ENCODE measurements around the gene KLHL20. TPM values are rescaled to one million over a fixed set of nuclear protein-coding genes. Genes with fewer than 3 reads are reported as not detected.
"Not testable (repeated sequence)": the region's sequence is repeated elsewhere in the genome, so short reads cannot be mapped to it uniquely, and the experiment has no call there.

The KLHL20 gene
- total and polyA plus RNA-seq, 5 donors from 2014 or later, result 19.0 to 30.6 (median 24.2) TPM

DNA sequence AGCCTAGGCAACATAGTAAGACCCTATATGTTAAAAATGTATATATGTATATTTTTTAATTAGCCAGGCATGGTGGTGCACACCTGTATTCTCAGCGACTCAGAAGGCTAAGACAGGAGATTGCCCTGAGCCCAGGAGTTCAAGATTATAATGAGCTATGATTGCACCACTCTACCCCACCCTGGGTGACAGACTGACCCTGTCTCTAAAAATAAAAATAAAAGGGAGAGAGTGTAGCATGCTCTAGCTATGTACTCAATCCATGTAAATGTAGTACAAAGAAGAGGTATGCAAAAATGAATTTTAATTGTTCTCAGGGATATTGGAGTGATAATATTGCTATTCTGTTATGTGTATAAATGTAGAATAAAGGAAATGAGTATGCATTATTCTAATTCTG is 56.8 kb downstream of the KLHL20 start:
- Histone ChIP-seq H3K36me3 (ENCODE audit: control insufficient read depth, insufficient read depth, low read length) (peaks cover 31% of the 10 kb centered on the region), H3K4me1 (ENCODE audit: control insufficient read depth, insufficient read depth, low read length, poor library complexity, severe bottlenecking) (peaks cover 8% of the 10 kb centered on the region), H3K9me3 (ENCODE audit: control insufficient read depth in 2 of 2, low read length in 2 of 2) (no peaks in the 10 kb centered on the region), H3K27ac (ENCODE audit: insufficient read depth, low read length, poor library complexity, severe bottlenecking) (no peak overlapping the region), H3K27me3 (ENCODE audit: control insufficient read depth, insufficient read depth, low read length) (no peaks in the 10 kb centered on the region), H3K4me3 (ENCODE audit: low read depth, low read length) (no peak overlapping the region)
- Mint-ChIP-seq H3K27ac (peak overlapping the region in 1 of 3 donors; percentile 40), H3K27me3 (no peaks in the 10 kb centered on the region), H3K9me3 (no peaks in the 10 kb centered on the region), H3K4me1 (peaks cover 25 to 38% (median 26%) of the 10 kb centered on the region in 4 donors), H3K36me3 (peaks cover 34% of the 10 kb centered on the region), H3K4me3 (no peak overlapping the region)
- DNase-seq (no peak), ATAC-seq (ENCODE audit: low read depth in 2 of 2) (no peak)

DNA sequence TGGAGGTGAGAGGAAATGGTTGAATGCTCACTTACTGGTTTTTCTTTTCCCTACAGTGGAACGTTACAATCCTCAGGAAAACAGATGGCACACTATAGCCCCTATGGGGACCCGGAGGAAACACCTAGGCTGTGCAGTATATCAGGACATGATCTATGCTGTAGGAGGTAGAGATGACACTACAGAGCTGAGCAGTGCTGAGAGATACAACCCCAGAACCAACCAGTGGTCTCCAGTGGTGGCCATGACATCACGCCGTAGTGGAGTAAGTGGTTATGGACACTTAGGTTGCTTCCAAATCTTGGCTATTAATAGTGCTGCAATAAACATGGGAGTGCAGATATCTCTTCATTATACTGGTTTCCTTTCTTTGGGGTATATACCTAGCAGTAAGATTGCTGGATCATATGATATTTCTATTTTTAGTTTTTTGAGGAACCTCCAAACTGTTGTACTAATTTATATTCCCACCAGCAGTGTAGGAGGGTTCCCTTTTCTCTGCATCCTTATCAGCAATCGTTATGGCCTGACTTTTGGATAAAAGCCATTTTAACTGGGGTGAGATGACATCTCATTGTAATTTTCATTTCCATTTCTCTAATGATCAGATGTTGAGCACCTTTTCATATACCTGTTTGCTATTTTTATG is 60.9 kb downstream of the KLHL20 start:
- Histone ChIP-seq H3K4me1 (ENCODE audit: control insufficient read depth, insufficient read depth, low read length, poor library complexity, severe bottlenecking) (no peaks in the 10 kb centered on the region), H3K9me3 (ENCODE audit: control insufficient read depth in 2 of 2, low read length in 2 of 2) (no peaks in the 10 kb centered on the region), H3K27ac (ENCODE audit: insufficient read depth, low read length, poor library complexity, severe bottlenecking) (no peak overlapping the region), H3K4me3 (ENCODE audit: low read depth, low read length) (no peak overlapping the region), H3K36me3 (ENCODE audit: control insufficient read depth, insufficient read depth, low read length) (peaks cover 42% of the 10 kb centered on the region), H3K27me3 (ENCODE audit: control insufficient read depth, insufficient read depth, low read length) (no peaks in the 10 kb centered on the region)
- no peak for DNase-seq
- H3K4me3 Mint-ChIP-seq, result no peak overlapping the region
- peaks cover 6 to 18% (median 13%) of the 10 kb centered on the region in 4 donors for H3K4me1 Mint-ChIP-seq
- H3K9me3 Mint-ChIP-seq, result no peaks in the 10 kb centered on the region
- H3K27me3 Mint-ChIP-seq, result no peaks in the 10 kb centered on the region
- ATAC-seq (ENCODE audit: low read depth in 2 of 2), result no peak
- H3K27ac Mint-ChIP-seq, result peak overlapping the region in 2 of 3 donors; percentile 38 to 72
- H3K36me3 Mint-ChIP-seq, result peaks cover 49% of the 10 kb centered on the region

DNA sequence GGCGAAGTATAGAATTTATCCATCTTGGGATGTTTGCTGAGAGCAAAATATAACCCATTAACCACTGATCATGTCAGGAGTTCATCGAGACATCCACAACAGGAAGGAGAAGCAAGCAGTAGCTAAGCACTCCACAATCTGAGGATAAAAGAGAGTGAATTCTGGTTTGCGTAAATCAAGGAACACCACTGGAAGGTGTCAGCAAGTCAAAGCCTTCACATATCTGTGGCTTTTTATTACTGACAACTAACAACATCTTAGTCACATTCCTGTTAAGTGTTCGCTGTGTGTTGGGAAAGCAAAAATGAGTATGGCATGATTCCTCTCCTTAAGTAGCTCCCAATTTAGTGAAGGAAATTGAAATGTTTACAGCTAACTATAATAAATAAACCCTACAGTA is 65.2 kb downstream of the KLHL20 start:
- H3K27ac ChIP-seq (ENCODE audit: insufficient read depth, low read length, poor library complexity, severe bottlenecking), result no peak overlapping the region
- no peak overlapping the region for H3K4me3 ChIP-seq (ENCODE audit: low read depth, low read length)
- Mint-ChIP-seq H3K27me3 (no peaks in the 10 kb centered on the region), H3K4me1 (peaks cover 5 to 14% (median 10%) of the 10 kb centered on the region in 4 donors), H3K9me3 (no peaks in the 10 kb centered on the region), H3K4me3 (no peak overlapping the region), H3K27ac (no peak overlapping the region), H3K36me3 (peaks cover 56% of the 10 kb centered on the region)
- H3K9me3 ChIP-seq (ENCODE audit: control insufficient read depth in 2 of 2, low read length in 2 of 2), result no peaks in the 10 kb centered on the region
- no peaks in the 10 kb centered on the region for H3K4me1 ChIP-seq (ENCODE audit: control insufficient read depth, insufficient read depth, low read length, poor library complexity, severe bottlenecking)
- ATAC-seq (ENCODE audit: low read depth in 2 of 2), result no peak
- peaks cover 73% of the 10 kb centered on the region for H3K36me3 ChIP-seq (ENCODE audit: control insufficient read depth, insufficient read depth, low read length)
- H3K27me3 ChIP-seq (ENCODE audit: control insufficient read depth, insufficient read depth, low read length), result no peaks in the 10 kb centered on the region
- DNase-seq, result no peak

DNA sequence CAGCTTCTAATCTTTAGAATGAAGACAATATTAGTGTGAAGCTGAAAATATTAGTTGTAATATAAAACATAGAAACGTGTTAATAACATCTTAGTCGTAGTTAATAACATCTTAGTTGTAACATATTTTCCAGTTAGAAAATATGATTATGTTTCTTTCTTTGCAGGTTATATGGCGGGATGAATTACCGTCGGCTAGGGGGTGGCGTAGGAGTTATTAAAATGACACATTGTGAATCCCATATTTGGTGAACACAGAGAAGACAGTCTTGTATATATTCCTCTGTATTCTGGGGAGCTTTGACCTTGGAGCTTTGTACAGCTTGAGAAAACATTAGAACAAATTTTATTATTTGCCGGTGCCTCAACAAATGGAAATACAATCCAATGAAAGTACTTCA is 70.2 kb downstream of the KLHL20 start:
- ATAC-seq (ENCODE audit: low read depth in 2 of 2) (no peak), DNase-seq (no peak)
- Mint-ChIP-seq H3K4me1 (peaks cover 0 to 4% (median under 1%) of the 10 kb centered on the region in 4 donors), H3K27me3 (no peaks in the 10 kb centered on the region), H3K36me3 (peaks cover 40% of the 10 kb centered on the region), H3K9me3 (no peaks in the 10 kb centered on the region), H3K4me3 (no peak overlapping the region), H3K27ac (peak overlapping the region in 1 of 3 donors; percentile 5)
- H3K36me3 ChIP-seq (ENCODE audit: control insufficient read depth, insufficient read depth, low read length), result peaks cover 60% of the 10 kb centered on the region
- H3K4me3 ChIP-seq (ENCODE audit: low read depth, low read length), result no peak overlapping the region
- H3K4me1 ChIP-seq (ENCODE audit: control insufficient read depth, insufficient read depth, low read length, poor library complexity, severe bottlenecking), result no peaks in the 10 kb centered on the region
- H3K9me3 ChIP-seq (ENCODE audit: control insufficient read depth in 2 of 2, low read length in 2 of 2), result no peaks in the 10 kb centered on the region
- H3K27me3 ChIP-seq (ENCODE audit: control insufficient read depth, insufficient read depth, low read length), result no peaks in the 10 kb centered on the region
- H3K27ac ChIP-seq (ENCODE audit: insufficient read depth, low read length, poor library complexity, severe bottlenecking), result no peak overlapping the region

DNA sequence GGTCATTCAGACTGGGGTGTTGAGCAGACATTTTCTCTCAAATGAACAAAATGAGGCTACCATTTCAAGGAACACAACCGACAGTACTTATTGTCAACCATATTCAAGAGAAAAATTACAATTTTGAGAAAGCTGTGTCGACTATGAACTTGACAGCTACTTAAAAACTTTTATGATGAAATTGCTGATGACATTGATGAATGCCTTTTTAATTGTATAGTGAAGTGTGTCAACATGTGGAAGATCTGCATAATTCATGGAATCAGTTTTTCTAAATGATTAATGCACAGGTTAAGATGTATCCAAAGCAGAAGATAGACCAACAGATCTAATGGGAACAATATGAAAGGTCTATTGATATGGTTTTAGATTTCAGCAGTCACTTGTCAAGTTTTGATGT is 75.1 kb downstream of the KLHL20 start:
- Histone ChIP-seq H3K4me3 (ENCODE audit: low read depth, low read length) (no peak overlapping the region), H3K4me1 (ENCODE audit: control insufficient read depth, insufficient read depth, low read length, poor library complexity, severe bottlenecking) (no peaks in the 10 kb centered on the region), H3K9me3 (ENCODE audit: control insufficient read depth in 2 of 2, low read length in 2 of 2) (no peaks in the 10 kb centered on the region), H3K27ac (ENCODE audit: insufficient read depth, low read length, poor library complexity, severe bottlenecking) (no peak overlapping the region), H3K27me3 (ENCODE audit: control insufficient read depth, insufficient read depth, low read length) (no peaks in the 10 kb centered on the region), H3K36me3 (ENCODE audit: control insufficient read depth, insufficient read depth, low read length) (peaks cover 19% of the 10 kb centered on the region)
- Mint-ChIP-seq H3K36me3 (peaks cover 33% of the 10 kb centered on the region), H3K4me1 (peaks cover 0 to 8% (median 2%) of the 10 kb centered on the region in 4 donors), H3K4me3 (no peak overlapping the region), H3K27ac (peak overlapping the region in 1 of 3 donors; percentile 14), H3K27me3 (no peaks in the 10 kb centered on the region), H3K9me3 (no peaks in the 10 kb centered on the region)
- DNase-seq, result no peak
- ATAC-seq (ENCODE audit: low read depth in 2 of 2), result no peak

DNA sequence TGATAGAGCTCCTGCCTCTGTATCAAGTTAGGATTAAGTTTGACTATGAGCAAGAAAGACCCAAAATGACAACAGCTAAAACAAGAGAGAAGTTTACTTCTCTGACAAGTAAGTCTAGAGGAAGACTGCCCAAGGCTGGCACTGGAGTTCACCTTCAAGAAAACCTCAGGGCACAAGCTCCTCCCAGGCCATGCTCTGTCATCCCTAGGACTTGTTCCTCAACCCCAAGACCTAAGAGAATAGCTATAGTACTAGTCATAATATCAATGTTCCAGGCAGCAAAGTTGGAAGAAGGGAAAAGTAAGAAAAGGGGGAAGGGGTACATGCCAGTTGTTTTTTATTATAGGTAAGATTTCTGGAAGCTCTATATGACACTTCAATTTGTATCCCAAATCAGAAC is 83.3 kb downstream of the KLHL20 start:
- Histone ChIP-seq H3K27ac (ENCODE audit: insufficient read depth, low read length, poor library complexity, severe bottlenecking) (no peak overlapping the region), H3K27me3 (ENCODE audit: control insufficient read depth, insufficient read depth, low read length) (no peaks in the 10 kb centered on the region), H3K4me1 (ENCODE audit: control insufficient read depth, insufficient read depth, low read length, poor library complexity, severe bottlenecking) (no peaks in the 10 kb centered on the region), H3K4me3 (ENCODE audit: low read depth, low read length) (no peak overlapping the region), H3K36me3 (ENCODE audit: control insufficient read depth, insufficient read depth, low read length) (peaks cover 12% of the 10 kb centered on the region), H3K9me3 (ENCODE audit: control insufficient read depth in 2 of 2, low read length in 2 of 2) (no peaks in the 10 kb centered on the region)
- H3K36me3 Mint-ChIP-seq, result peaks cover 9% of the 10 kb centered on the region
- H3K9me3 Mint-ChIP-seq, result no peaks in the 10 kb centered on the region
- H3K27me3 Mint-ChIP-seq, result no peaks in the 10 kb centered on the region
- peaks cover 0 to 11% (median 3%) of the 10 kb centered on the region in 4 donors for H3K4me1 Mint-ChIP-seq
- DNase-seq (no peak), ATAC-seq (ENCODE audit: low read depth in 2 of 2) (no peak)
- no peak overlapping the region for H3K27ac Mint-ChIP-seq
- H3K4me3 Mint-ChIP-seq, result no peak overlapping the region

DNA sequence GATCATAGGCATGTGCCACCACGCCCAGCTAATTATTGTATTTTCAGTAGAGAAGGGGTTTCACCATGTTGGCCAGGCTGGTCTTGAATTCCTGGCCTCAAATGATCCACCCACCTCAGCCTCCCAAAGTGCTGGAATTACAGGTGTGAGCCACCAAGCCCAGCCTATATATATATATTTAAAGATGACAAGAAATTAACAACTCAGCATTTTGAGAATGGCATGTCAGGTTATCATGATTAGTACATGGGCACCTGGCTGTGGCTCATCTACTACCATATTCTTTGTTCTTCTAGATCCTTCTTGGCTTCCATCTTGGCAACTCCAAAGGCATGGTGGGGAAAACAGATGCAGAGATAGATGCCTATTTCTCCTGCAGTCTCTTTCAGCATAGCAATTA is 85.2 kb downstream of the KLHL20 start:
- not testable (repeated sequence) for H3K27ac ChIP-seq (ENCODE audit: insufficient read depth, low read length, poor library complexity, severe bottlenecking); H3K9me3 Mint-ChIP-seq; H3K4me3 Mint-ChIP-seq; H3K27ac Mint-ChIP-seq; ATAC-seq (ENCODE audit: low read depth in 2 of 2); H3K9me3 ChIP-seq (ENCODE audit: control insufficient read depth in 2 of 2, low read length in 2 of 2); H3K36me3 Mint-ChIP-seq; H3K27me3 ChIP-seq (ENCODE audit: control insufficient read depth, insufficient read depth, low read length); H3K4me1 ChIP-seq (ENCODE audit: control insufficient read depth, insufficient read depth, low read length, poor library complexity, severe bottlenecking); H3K4me3 ChIP-seq (ENCODE audit: low read depth, low read length); DNase-seq; H3K27me3 Mint-ChIP-seq
- peaks cover 0 to 20% (median 3%) of the 10 kb centered on the region in 4 donors for H3K4me1 Mint-ChIP-seq
- peaks cover 13% of the 10 kb centered on the region for H3K36me3 ChIP-seq (ENCODE audit: control insufficient read depth, insufficient read depth, low read length)

DNA sequence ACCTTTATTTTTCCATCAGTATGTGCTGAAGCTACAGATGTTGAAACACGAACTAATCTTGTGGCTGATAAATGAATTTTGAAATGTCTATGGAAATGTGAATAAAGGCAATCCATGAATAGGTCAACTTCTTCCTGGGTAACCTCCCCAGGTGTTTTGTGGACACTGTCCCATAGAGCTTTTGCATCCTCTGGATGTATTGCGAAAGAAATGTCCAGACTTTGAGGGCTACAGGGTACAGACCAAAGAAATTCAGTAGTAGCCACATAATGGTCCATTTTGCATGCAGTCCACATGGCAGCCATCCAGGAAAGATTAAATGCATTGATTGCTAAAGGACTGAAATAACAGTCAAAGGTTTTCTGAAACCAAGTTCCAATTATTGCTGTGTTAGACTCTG is 88.2 kb downstream of the KLHL20 start:
- Histone ChIP-seq H3K27me3 (ENCODE audit: control insufficient read depth, insufficient read depth, low read length) (no peaks in the 10 kb centered on the region), H3K9me3 (ENCODE audit: control insufficient read depth in 2 of 2, low read length in 2 of 2) (no peaks in the 10 kb centered on the region), H3K36me3 (ENCODE audit: control insufficient read depth, insufficient read depth, low read length) (peaks cover 32% of the 10 kb centered on the region), H3K4me1 (ENCODE audit: control insufficient read depth, insufficient read depth, low read length, poor library complexity, severe bottlenecking) (no peaks in the 10 kb centered on the region), H3K4me3 (ENCODE audit: low read depth, low read length) (no peak overlapping the region), H3K27ac (ENCODE audit: insufficient read depth, low read length, poor library complexity, severe bottlenecking) (no peak overlapping the region)
- Mint-ChIP-seq H3K27me3 (no peaks in the 10 kb centered on the region), H3K4me1 (peaks cover 0 to 20% (median 5%) of the 10 kb centered on the region in 4 donors), H3K9me3 (no peaks in the 10 kb centered on the region), H3K36me3 (peaks cover 22% of the 10 kb centered on the region), H3K27ac (no peak overlapping the region), H3K4me3 (no peak overlapping the region)
- ATAC-seq (ENCODE audit: low read depth in 2 of 2) (no peak), DNase-seq (no peak)
